Calu3 (cell line): Measurements from ENCODE around the gene SGPL1. TPM values are rescaled to one million over a fixed set of nuclear protein-coding genes. Genes with fewer than 3 reads are reported as not detected.
A peak's percentile ranks its signal among the peaks of the same experiment; 100 is the strongest.

Experiments used
- BruUV-seq: library from RNA; stranded (reverse); fragments of 400-500 nt; replicated peaks from 2 replicates; lab custom pipeline; 2021; lab: Mats Ljungman, UMichigan
- CTCF ChIA-PET: fragments of 300-600 bp; sonication (Branson Sonifier 250); formaldehyde crosslinking; loops from one replicate; lab custom pipeline; 2022; ENCODE audit warnings: antibody characterized with exemption; lab: Charles Lee
- DNase-seq: peaks from one replicate; pipeline ENCODE4 v3.0.0; 2022
- H3K27ac Mint-ChIP-seq: one replicate; pipeline ENCODE4 v1.8.0; 2022; ENCODE audit warnings: mixed read lengths; ENCODE audit not compliant: unreplicated experiment
- H3K27me3 Mint-ChIP-seq: one replicate; pipeline ENCODE4 v1.8.0; 2022; ENCODE audit warnings: mixed read lengths; ENCODE audit not compliant: unreplicated experiment
- H3K36me3 Mint-ChIP-seq: one replicate; pipeline ENCODE4 v1.8.0; 2022; ENCODE audit warnings: mild to moderate bottlenecking, moderate library complexity, mixed read lengths; ENCODE audit not compliant: insufficient read depth, unreplicated experiment
- H3K4me1 Mint-ChIP-seq: one replicate; pipeline ENCODE4 v1.8.0; 2022; ENCODE audit warnings: mild to moderate bottlenecking, low read depth, mixed read lengths; ENCODE audit not compliant: unreplicated experiment
- H3K4me3 Mint-ChIP-seq: one replicate; pipeline ENCODE4 v1.8.0; 2022; ENCODE audit warnings: mild to moderate bottlenecking, low read depth, moderate library complexity, mixed read lengths; ENCODE audit not compliant: unreplicated experiment
- H3K9me3 Mint-ChIP-seq: one replicate; pipeline ENCODE4 v1.8.0; 2022; ENCODE audit warnings: low read depth, mixed read lengths; ENCODE audit not compliant: unreplicated experiment
- CTCF ChIP-seq: fragments of 200-600 bp; IDR thresholded peaks from one replicate; pipeline ENCODE4 v1.8.0; 2022; ENCODE audit warnings: antibody characterized with exemption; ENCODE audit not compliant: unreplicated experiment
- intact Hi-C: fragments of 100-400 bp; cut with micrococcal nuclease; formaldehyde crosslinking; loops from one replicate; pipeline ENCODE4 v1.10.0; 2022; ENCODE audit not compliant: unreplicated experiment
- total RNA-seq: library from RNA; stranded (reverse); gene quantifications from 2 replicates; pipeline ENCODE4 v1.2.3, GENCODE V29; 2022

SGPL1 gene
- total RNA-seq, 1 experiment from 2014 or later = 84.6 TPM

GRCh38 chr10:70899096-70899495 is 83.3 kb downstream of the SGPL1 start:
- H3K4me3 Mint-ChIP-seq = no peak overlapping the region
- no TSS peak for BruUV-seq
- H3K9me3 Mint-ChIP-seq = no peaks in the 10 kb centered on the region
- no peak for DNase-seq
- peaks cover 60% of the 10 kb centered on the region for H3K27me3 Mint-ChIP-seq
- no peak overlapping the region for H3K27ac Mint-ChIP-seq
- no peaks in the 10 kb centered on the region for H3K36me3 Mint-ChIP-seq
- CTCF ChIA-PET = no interaction called here
- no peak for TF ChIP-seq CTCF
- H3K4me1 Mint-ChIP-seq = peaks cover 7% of the 10 kb centered on the region
- intact Hi-C loops = no loop called here

- Mint-ChIP-seq H3K27ac (no peak overlapping the region), H3K9me3 (no peaks in the 10 kb centered on the region), H3K27me3 (peaks cover 74% of the 10 kb centered on the region), H3K4me3 (no peak overlapping the region), H3K36me3 (no peaks in the 10 kb centered on the region), H3K4me1 (peaks cover 7% of the 10 kb centered on the region)
- CTCF ChIA-PET = interaction anchor here (1.4 kb wide), 1 partner anchor 383 kb away, joined by 3 read pairs; no protein-coding TSS in a partner anchor
- no TSS peak for BruUV-seq
- no peak for TF ChIP-seq CTCF
- intact Hi-C loops = loop anchor here (5.0 kb wide), 1 partner anchor 386 kb away; no protein-coding TSS in a partner anchor
- no peak for DNase-seq
Measured at GRCh38 chr10:70901276-70901878, 85.6 kb downstream of the SGPL1 start.

- Mint-ChIP-seq H3K4me1 (peaks cover 7% of the 10 kb centered on the region), H3K27me3 (peaks cover 88% of the 10 kb centered on the region), H3K4me3 (no peak overlapping the region), H3K9me3 (no peaks in the 10 kb centered on the region), H3K36me3 (no peaks in the 10 kb centered on the region), H3K27ac (no peak overlapping the region)
- DNase-seq = no peak
- intact Hi-C loops = loop anchor here (5.0 kb wide), 1 partner anchor 385 kb away; no protein-coding TSS in a partner anchor
- CTCF ChIA-PET = interaction anchor here (0.7 to 1.5 kb wide), 11 partner anchors 14 to 737 kb away, joined by 3 to 8 read pairs (median 3); no protein-coding TSS in a partner anchor
- TF ChIP-seq CTCF = no peak
- BruUV-seq = no TSS peak
Measured at GRCh38 chr10:70902661-70903261, 87.0 kb downstream of the SGPL1 start.

- Mint-ChIP-seq H3K4me1 (peaks cover 7% of the 10 kb centered on the region), H3K9me3 (no peaks in the 10 kb centered on the region), H3K36me3 (no peaks in the 10 kb centered on the region), H3K4me3 (no peak overlapping the region), H3K27me3 (peaks cover 94% of the 10 kb centered on the region), H3K27ac (no peak overlapping the region)
- CTCF ChIA-PET = interaction anchor here (0.7 to 1.5 kb wide), 11 partner anchors 15 to 736 kb away, joined by 3 to 8 read pairs (median 3); no protein-coding TSS in a partner anchor
- intact Hi-C loops = loop anchor here (5.0 kb wide), 1 partner anchor 384 kb away; no protein-coding TSS in a partner anchor
- BruUV-seq = no TSS peak
- DNase-seq = peak; percentile 70
- TF ChIP-seq CTCF = peak; percentile 89
Measured at GRCh38 chr10:70903262-70903921, 87.6 kb downstream of the SGPL1 start.
